WTC11 (cell line): Measurements from ENCODE around the gene CYP21A2.
"Not testable (repeated sequence)": the region's sequence is repeated elsewhere in the genome, so short reads cannot be mapped to it uniquely, and the experiment has no call there.

Experiments
- CTCF ChIP-seq: fragments of 200-600 bp; IDR thresholded peaks from 2 replicates; pipeline ENCODE4 v1.8.0; 2022; ENCODE audit warnings: antibody characterized with exemption
- NFYB ChIP-seq: sonication (generic); formaldehyde crosslinking; conservative IDR thresholded peaks from 2 replicates; pipeline ENCODE4 v1.8.0; 2022; ENCODE audit warnings: low read depth, missing genetic modification reagents
- TCF7 ChIP-seq: sonication (generic); formaldehyde crosslinking; IDR thresholded peaks from 2 replicates; pipeline ENCODE4 v1.8.0; 2022; ENCODE audit warnings: mild to moderate bottlenecking, low read depth, missing genetic modification reagents, moderate library complexity

DNA sequence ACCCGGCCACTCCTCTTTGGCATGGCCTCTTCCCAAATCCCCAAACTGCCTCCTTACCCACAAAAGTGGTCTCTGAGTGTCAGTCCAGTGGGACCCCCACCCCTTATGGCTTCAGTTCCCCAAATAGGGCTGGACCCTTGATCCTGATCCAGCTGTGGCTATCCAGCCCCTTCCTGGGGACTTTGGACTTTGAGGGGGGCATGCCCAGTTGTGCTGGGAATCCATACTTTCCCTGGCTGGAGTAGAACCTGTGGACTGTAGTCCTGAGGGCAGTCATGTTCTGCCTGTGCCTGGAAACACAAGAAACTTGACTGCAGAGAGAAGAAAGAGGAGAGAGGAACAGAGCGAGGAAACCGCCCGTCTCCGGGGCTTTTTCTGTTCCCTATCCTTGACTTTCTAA, 1.1 kb upstream of the CYP21A2 start:
- TF ChIP-seq TCF7 (CRISPR knock-in tag); CTCF; NFYB (CRISPR knock-in tag): not testable (repeated sequence)
